Activated T-helper 1 cell treated with Interleukin-2 at 50 U/mL for 16 hours (primary cell): ENCODE results near the gene TMEM31.
"Not testable (repeated sequence)": the region's sequence is repeated elsewhere in the genome, so short reads cannot be mapped to it uniquely, and the experiment has no call there.

Source experiments
- DNase-seq: peaks from one replicate; pipeline ENCODE4 v3.0.0-alpha.2; 2020; ENCODE audit warnings: low read depth

Gene TMEM31

GRCh38 chrX:103726477-103726876 lies 15.8 kb downstream of the TMEM31 start:
- no peak for DNase-seq

DNA sequence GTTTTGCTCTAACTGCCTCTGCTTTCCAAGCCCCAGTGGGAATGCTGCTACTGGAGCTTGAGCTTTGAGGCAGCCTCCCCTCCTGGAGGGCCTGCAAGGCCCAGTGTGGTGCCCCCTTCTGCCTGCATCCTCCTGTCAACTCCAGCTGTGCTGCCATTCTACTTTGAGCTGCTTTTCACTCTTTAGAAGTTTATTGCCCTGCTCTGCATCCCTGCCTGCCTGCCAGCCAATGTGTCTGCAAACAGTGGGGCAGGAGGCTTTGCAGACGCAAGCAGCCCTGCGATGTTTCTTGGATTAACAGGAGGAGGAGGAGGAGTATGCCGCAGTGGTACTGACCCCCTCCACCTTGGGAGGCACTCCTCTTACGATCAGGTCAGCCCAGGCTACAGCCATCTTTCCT lies 16.4 kb downstream of the TMEM31 start:
- DNase-seq: no peak

- no peak for DNase-seq
Observed at GRCh38 chrX:103729015-103729414, 18.3 kb downstream of the TMEM31 start.

DNA sequence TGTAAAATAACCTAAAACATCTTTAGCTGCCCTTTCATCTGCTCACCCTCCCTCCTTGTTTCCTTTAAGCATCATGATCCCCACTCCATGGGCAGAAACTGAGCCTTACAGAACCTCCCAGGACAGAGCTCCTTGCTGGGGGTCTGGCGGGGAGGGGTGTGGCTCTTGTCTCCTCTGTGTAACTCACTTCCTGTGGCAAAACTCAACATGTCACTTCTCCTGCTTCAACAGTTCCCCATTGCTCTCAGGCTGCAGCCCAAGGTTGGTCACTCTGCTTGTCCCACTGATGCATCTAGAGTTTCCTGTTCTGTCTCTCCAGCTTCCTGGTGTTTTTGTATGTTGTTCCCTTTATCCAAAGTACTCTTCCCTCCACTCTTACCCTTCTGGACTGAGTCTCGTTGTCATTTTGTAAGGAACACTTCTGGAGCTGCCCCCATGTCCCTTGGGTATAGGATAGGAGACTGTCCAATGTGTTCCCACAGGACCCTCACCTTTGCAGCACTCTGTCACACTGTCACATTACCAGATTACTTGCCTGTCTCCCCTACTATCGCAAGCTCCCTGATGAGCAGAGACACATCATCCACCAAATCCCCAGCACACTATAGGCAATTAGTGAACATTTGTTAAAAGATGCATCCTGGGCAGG lies 19.6 kb downstream of the TMEM31 start:
- no peak for DNase-seq

DNA sequence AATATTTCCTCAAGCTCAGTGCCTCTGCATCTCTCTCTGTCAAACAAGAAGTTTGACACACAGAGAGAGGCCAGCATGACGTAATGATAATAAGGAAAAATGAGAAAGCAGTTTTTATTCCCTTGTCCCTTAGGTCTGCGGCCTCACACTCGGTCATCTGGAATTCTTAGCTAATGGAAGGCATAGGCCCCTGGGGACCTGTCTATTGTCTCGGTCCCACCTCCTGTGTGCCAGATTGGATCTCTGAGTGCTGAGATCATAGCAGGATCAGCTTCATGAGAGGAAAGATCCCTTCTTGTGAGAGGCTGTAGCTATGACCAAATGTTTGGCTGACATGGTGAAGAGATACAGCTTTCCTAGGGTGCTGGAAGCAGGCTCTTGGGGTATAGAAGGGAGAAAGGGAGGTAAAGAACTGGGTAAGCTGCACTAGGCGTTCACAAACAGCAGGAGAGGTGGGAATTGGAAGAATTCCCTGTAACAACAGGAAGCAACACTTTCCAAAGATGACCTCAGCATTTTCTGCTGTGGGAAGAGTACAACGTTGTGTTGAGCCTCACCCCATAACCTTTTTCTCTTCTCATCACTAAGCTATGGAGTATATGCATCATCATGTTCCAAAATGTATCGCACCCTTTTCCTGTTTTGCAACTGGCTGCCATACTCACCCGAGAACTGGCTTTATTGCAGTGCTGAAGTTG lies 20.2 kb downstream of the TMEM31 start:
- no peak for DNase-seq

DNA sequence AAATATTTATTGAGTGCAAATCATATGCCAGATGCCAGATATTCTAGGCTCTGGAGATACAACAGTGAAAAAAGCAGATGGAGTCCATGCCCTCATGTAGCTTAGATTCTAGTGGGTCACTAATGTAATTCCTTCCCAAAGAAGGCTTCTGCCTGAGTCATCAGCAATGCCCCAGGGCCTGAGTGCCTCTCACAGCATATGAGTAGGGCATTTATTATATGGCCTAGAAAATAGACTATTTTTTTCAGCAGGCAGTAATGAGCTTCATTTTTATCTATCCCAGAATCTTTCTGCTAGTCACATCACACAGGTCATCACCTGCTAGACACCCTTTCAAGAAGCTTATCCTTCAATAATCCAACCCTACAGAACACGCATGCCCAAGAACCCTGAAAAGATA lies 22.3 kb downstream of the TMEM31 start:
- no peak for DNase-seq

- DNase-seq: no peak
Observed at GRCh38 chrX:103734125-103734760, 23.5 kb downstream of the TMEM31 start.

GRCh38 chrX:103737696-103738095 lies 27.0 kb downstream of the TMEM31 start:
- no peak for DNase-seq

- no peak for DNase-seq
Observed at GRCh38 chrX:103739421-103739820, 28.7 kb downstream of the TMEM31 start.

DNA sequence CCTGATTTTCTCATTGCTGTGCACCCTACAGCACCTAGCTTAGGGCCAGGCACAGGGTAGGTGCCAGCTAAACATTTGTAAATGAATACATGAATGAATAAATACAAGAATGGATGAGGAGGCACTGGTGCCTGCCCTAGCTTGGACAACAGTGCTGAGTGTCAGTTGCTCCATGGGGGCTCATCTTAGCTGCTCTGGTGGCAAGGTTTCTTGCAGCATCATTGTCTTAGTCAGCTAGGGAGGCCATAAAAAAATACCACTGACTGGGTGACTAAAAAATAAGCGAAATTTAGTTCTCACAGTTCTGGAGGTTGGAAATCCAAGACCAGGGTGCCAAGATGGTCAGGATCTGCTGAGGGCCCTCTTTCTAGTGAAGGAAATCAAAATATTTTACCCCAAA lies 31.2 kb downstream of the TMEM31 start:
- DNase-seq: no peak

DNA sequence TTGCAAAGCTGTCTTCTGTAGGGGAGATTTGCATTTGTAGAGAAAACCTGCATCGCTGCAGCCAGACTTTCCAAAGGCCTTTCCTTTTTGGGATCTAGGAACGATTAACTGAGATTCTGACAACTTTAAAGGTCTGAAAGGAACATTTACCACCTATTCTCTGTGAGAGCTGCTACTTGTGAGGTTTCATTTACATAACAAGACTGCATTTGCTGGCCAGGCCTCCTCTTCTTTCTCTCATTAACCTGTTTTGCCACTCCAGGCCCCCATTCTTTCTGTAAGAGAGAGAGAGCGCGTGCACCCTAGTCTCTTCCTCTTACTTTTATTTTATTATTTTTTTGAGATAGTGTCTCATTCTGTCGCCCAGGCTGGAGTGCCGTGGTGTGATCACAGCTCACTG lies 31.6 kb downstream of the TMEM31 start:
- DNase-seq: no peak

GRCh38 chrX:103747163-103747562 lies 36.5 kb downstream of the TMEM31 start:
- no peak for DNase-seq

DNA sequence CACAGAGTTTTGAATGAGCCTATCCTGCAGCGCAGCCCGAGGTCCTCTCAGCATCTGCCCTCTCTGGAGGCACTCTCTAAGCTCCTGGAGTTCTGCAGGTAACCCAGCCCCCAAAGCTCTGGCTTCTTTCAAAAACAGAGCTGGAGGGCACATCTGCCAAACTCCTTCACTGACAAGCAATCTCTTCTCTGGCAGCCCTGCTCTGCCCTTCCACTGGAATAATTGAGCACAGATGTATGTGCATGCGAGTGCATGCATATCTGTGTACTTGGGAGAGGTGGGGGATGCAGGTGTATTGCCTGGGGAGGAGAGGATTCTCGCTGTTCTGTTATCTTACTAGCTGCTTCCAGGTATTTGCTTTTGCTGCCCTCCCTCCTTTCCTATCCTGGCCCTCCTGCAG lies 43.7 kb downstream of the TMEM31 start:
- DNase-seq: no peak

GRCh38 chrX:103756736-103757135 lies 46.0 kb downstream of the TMEM31 start:
- no peak for DNase-seq

DNA sequence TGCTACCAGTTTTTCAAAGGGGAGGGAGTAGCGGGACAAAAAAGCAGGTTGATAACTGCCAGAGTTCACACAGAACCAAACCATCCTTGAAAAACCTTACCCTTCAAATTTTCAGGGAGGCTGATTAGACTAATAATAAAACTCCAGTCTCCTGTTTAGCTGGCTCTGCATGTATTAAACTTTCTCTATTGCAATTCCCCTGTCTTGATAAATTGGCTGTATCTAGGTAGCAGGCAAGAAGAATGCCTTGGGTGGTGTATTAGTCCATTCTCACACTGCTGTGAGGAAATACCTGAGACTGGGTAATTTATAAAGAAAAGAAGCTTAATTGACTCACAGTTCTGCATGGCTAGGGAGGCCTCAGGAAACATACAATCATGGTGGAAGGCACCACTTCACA lies 47.8 kb downstream of the TMEM31 start:
- no peak for DNase-seq

GRCh38 chrX:103763541-103763940 lies 52.8 kb downstream of the TMEM31 start:
- not testable (repeated sequence) for DNase-seq
